ENCODE data around the gene RASA3.

Gene RASA3

GRCh38 chr13:114002771-114003321, 129.6 kb downstream of the RASA3 start:
- H3K4me1 Mint-ChIP-seq = no peaks in the 10 kb centered on the region
- H3K4me3 Mint-ChIP-seq = no peak overlapping the region
- H3K27me3 Mint-ChIP-seq = no peaks in the 10 kb centered on the region
- H3K9me3 Mint-ChIP-seq = no peaks in the 10 kb centered on the region
- no peak for DNase-seq
- peak overlapping the region in 1 of 2 donors; percentile 80 for H3K27ac Mint-ChIP-seq
- ATAC-seq = peak; percentile 31

DNA sequence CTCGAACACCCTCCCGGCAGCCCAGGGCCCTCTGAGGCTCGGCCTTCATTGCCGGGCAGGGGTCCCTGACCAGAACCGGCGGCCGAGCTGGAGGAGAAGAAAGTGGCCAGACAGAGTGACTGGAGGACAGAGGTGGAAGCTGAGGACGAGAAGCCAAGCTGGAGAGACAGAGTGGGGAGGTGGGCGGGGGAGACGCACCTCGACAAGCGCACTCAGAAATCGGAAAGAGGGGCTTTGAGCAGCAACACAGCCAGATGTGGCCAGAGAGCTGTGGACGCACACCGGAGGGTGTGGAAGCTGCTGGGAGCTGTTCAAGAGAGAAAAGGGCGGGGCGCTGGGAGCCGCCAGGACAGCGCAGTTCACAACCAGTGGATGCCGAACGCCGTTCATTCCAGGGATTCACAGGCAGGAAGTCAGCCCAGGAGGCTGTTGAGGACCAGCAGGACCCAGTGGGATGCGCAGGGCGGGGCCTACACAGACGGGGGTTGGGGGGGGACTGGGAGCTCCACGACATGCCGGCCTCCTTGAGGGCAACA, 130.3 kb downstream of the RASA3 start:
- H3K4me3 Mint-ChIP-seq = no peak overlapping the region
- H3K9me3 Mint-ChIP-seq = no peaks in the 10 kb centered on the region
- DNase-seq (no peak), ATAC-seq (no peak)
- peak overlapping the region in 1 of 2 donors; percentile 37 for H3K27ac Mint-ChIP-seq
- no peaks in the 10 kb centered on the region for H3K4me1 Mint-ChIP-seq
- no peaks in the 10 kb centered on the region for H3K27me3 Mint-ChIP-seq

- no peaks in the 10 kb centered on the region for H3K4me1 Mint-ChIP-seq
- ATAC-seq (no peak), DNase-seq (no peak)
- H3K9me3 Mint-ChIP-seq = no peaks in the 10 kb centered on the region
- no peak overlapping the region for H3K4me3 Mint-ChIP-seq
- H3K27me3 Mint-ChIP-seq = no peaks in the 10 kb centered on the region
- peak overlapping the region in 1 of 2 donors; percentile 37 for H3K27ac Mint-ChIP-seq
Measured at GRCh38 chr13:114001331-114002008, 131.0 kb downstream of the RASA3 start.

DNA sequence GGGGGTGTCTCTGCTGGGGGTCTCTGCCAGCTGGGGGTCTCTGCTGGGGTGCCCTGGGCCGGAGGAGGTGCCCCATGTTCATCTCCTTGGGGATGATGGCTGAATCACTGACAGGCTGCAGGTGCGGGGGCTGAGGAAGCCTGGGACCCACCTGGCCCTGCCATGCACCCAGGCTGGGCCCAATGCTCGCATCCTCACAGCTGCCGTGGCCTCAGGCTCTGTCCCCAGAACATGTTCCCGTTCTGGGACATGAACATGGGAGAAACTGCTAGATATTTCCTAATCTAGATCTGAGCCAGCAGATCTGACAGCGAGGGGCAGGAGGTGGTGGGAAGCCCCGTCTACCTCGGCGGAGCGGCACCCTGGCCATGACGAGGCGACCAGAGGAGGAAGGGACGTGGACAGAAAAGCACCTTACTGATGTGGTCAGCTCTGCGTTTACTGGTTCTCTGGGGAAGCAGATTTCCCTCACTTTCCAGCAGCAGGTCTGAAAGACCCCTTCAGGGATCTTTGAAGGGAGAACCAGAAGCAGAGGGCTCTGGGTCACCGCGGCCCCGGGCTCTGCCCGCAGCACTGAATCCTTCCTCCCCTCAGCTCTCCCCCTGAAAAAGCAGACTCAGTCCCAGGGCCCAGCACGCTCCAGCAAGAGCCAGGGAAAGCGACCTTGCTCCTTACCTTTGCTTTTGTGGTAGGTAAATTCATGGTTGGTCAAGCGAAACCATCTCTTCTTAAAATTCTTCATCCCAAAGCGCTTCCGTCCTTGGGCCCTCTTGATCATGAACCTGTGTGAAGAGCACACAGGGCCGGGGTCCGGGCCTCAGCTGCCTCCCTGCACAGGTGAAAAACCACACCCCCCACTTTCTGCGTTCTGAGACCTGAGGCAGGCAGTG, 132.0 kb downstream of the RASA3 start:
- H3K27me3 Mint-ChIP-seq = no peaks in the 10 kb centered on the region
- H3K4me1 Mint-ChIP-seq = no peaks in the 10 kb centered on the region
- peak overlapping the region in 1 of 2 donors; percentile 87 for H3K27ac Mint-ChIP-seq
- ATAC-seq (no peak), DNase-seq (no peak)
- H3K9me3 Mint-ChIP-seq = no peaks in the 10 kb centered on the region
- H3K4me3 Mint-ChIP-seq = no peak overlapping the region

- Mint-ChIP-seq H3K27ac (no peak overlapping the region), H3K9me3 (no peaks in the 10 kb centered on the region), H3K4me3 (no peak overlapping the region), H3K4me1 (no peaks in the 10 kb centered on the region), H3K27me3 (no peaks in the 10 kb centered on the region)
- ATAC-seq = peak; percentile 38
- no peak for DNase-seq
Measured at GRCh38 chr13:113999618-113999910, 132.9 kb downstream of the RASA3 start.

GRCh38 chr13:113998781-113999617, 133.4 kb downstream of the RASA3 start:
- Mint-ChIP-seq H3K27me3 (no peaks in the 10 kb centered on the region), H3K27ac (peak overlapping the region in 1 of 2 donors; percentile 89), H3K9me3 (no peaks in the 10 kb centered on the region), H3K4me3 (no peak overlapping the region), H3K4me1 (no peaks in the 10 kb centered on the region)
- DNase-seq = no peak
- ATAC-seq = no peak

- Mint-ChIP-seq H3K27ac (peak overlapping the region in 1 of 2 donors; percentile 65), H3K9me3 (no peaks in the 10 kb centered on the region), H3K4me1 (no peaks in the 10 kb centered on the region), H3K27me3 (no peaks in the 10 kb centered on the region), H3K4me3 (no peak overlapping the region)
- ATAC-seq = no peak
- DNase-seq = no peak
Measured at GRCh38 chr13:113997845-113998751, 134.3 kb downstream of the RASA3 start.

DNA sequence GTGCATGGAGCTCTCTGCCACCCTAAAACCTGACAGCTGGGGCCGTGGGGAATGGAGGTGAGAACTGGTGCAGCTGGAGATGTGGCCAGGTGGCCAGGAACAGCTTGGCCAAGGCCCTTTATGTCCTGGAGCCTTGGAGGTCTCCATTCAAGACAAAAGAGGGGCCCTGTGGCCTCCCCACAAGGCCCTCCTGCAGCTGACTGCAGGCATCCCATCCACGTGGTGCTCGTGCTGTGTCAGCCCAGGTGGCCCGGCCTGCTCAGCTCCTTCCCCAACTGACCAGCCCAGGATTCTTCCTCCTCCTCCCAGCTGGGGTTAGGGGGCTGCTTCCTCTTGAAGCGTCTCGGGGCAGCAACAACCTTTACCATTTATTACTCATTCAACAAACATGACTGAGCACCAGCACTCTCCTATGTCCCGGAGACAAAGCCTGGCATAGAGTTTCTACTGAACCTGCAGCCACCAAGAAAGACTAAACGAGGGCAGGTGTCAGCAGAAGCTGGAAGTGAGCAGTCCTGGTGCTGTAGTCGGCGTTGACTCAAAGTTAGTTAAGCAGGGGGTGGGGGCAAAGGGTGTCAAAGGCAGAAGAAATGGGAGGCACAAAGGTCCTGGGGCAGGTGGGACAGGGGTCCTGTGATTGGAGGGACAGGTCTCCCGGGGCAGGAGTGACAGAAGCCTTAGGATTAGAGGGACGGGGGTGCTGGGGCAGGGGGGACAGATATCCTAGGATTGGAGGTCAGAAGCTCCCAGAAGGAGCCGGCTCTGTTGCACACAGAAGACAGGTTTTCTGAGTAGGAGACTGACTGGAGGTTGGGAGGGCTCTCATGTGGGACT, 135.3 kb downstream of the RASA3 start:
- ATAC-seq (no peak), DNase-seq (no peak)
- Mint-ChIP-seq H3K4me1 (no peaks in the 10 kb centered on the region), H3K4me3 (no peak overlapping the region), H3K9me3 (no peaks in the 10 kb centered on the region), H3K27ac (peak overlapping the region in 1 of 2 donors; percentile 55), H3K27me3 (no peaks in the 10 kb centered on the region)

GRCh38 chr13:113996081-113996911, 136.1 kb downstream of the RASA3 start:
- Mint-ChIP-seq H3K27ac (no peak overlapping the region), H3K4me1 (no peaks in the 10 kb centered on the region), H3K27me3 (no peaks in the 10 kb centered on the region), H3K9me3 (no peaks in the 10 kb centered on the region), H3K4me3 (no peak overlapping the region)
- no peak for DNase-seq
- peak; percentile 37 for ATAC-seq

- ATAC-seq = no peak
- no peak for DNase-seq
- H3K9me3 Mint-ChIP-seq = peaks cover under 1 to 2% of the 10 kb centered on the region in 2 donors
- H3K4me1 Mint-ChIP-seq = peaks cover 4% of the 10 kb centered on the region
- no peak overlapping the region for H3K27ac Mint-ChIP-seq
- no peaks in the 10 kb centered on the region for H3K27me3 Mint-ChIP-seq
- no peak overlapping the region for H3K4me3 Mint-ChIP-seq
Measured at GRCh38 chr13:113995051-113995601, 137.3 kb downstream of the RASA3 start.

DNA sequence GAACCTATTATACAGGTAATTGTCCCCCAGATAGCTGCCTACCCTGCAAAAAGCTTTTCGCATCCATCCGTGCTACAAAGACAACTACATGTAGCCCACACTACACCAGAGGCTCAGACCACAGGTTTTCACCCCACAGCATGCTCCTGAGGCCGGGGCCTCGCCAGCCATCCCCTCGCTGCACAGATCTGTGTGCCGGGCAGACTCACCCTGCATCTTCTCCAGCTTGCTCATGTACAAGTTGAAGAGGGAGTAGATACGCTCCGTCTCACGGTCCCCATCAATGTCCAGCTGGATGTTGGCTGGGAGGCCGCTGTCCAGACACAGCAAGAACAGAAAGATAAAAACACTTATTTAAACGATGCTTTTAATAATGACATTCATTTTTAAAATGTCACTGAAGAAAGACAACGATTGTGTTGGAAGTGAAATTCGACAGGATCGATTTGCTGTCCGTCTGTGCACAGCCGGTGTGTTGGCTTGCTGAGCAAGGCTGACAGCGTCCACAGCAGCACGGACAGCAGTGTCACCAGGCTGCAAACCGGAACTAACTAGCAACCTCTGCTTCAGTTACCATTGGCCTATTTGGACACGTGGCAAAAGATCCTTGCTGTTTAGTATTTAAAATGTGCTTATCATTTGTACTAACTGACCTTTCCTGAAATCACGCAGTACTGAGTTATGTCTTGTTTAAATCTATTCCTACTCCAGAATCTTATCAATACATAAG, 140.0 kb downstream of the RASA3 start:
- Mint-ChIP-seq H3K4me1 (peaks cover 7% of the 10 kb centered on the region), H3K27ac (peak overlapping the region in 1 of 2 donors; percentile 31), H3K4me3 (no peak overlapping the region), H3K27me3 (no peaks in the 10 kb centered on the region), H3K9me3 (peaks cover 13 to 19% of the 10 kb centered on the region in 2 donors)
- no peak for DNase-seq
- no peak for ATAC-seq

GRCh38 chr13:113991676-113992179, 140.7 kb downstream of the RASA3 start:
- no peak for ATAC-seq
- no peak overlapping the region for H3K4me3 Mint-ChIP-seq
- no peaks in the 10 kb centered on the region for H3K27me3 Mint-ChIP-seq
- H3K9me3 Mint-ChIP-seq = peaks cover 13 to 19% of the 10 kb centered on the region in 2 donors
- DNase-seq = no peak
- H3K27ac Mint-ChIP-seq = peak overlapping the region; percentile 22 to 31
- peaks cover 7% of the 10 kb centered on the region for H3K4me1 Mint-ChIP-seq
